Adrenal gland (tissue), 12 donors: ENCODE data around the gene GPR157. TPM values are rescaled to one million over a fixed set of nuclear protein-coding genes. Genes with fewer than 3 reads are reported as not detected.

Experiments used
- DNase-seq, 7 donors: peaks; one replicate each; pipeline ENCODE4 v3.0.0-alpha.2; 2019 to 2020
- H3K27ac ChIP-seq, 5 donors: fragments of 200-600 bp; sonication (generic) in 4 of 5; 1 replicate in 3 of 5; 2 replicates in 2 of 5; pipeline versions ENCODE4 v1.5.1 to v1.8.0; 2016 to 2020; ENCODE audit warnings: mild to moderate bottlenecking in 1 of 5
- H3K27me3 ChIP-seq: fragments of 200-600 bp; 2 replicates; pipeline ENCODE4 v1.8.0; 2021
- H3K36me3 ChIP-seq, 2 donors: fragments of 200-600 bp; replicated peaks in 1 of 2; 1 replicate in 1 of 2; 2 replicates in 1 of 2; pipeline versions ENCODE4 v1.5.1 to v1.8.0; 2018 to 2022
- H3K4me1 ChIP-seq, 2 donors: fragments of 200-600 bp; replicated peaks in 1 of 2; 1 replicate in 1 of 2; 2 replicates in 1 of 2; pipeline versions ENCODE4 v1.5.1 to v1.8.0; 2018 to 2021
- H3K4me3 ChIP-seq, 4 donors: fragments of 200-600 bp; sonication (generic) in 3 of 4; one replicate each; pipeline ENCODE4 v1.5.1; 2016 to 2018
- H3K9me3 ChIP-seq, 3 donors: fragments of 200-600 bp; sonication (generic) in 1 of 3; replicated peaks in 1 of 3; 1 replicate in 2 of 3; 2 replicates in 1 of 3; pipeline versions ENCODE4 v1.5.1 to v1.8.0; 2016 to 2021
- CTCF ChIP-seq, 6 experiments: fragments of 450-650 bp in 4 of 6; fragments of 200-600 bp in 2 of 6; sonication (generic) in 1 of 6; IDR thresholded peaks; 1 replicate in 5 of 6; 2 replicates in 1 of 6; pipeline versions ENCODE4 v1.5.1 to v1.8.0; 2016 to 2021; ENCODE audit warnings: antibody characterized with exemption in 6 of 6, mild to moderate bottlenecking in 2 of 6, moderate library complexity in 1 of 6
- POLR2A ChIP-seq, 2 donors: fragments of 450-650 bp; IDR thresholded peaks; one replicate each; pipeline ENCODE4 v1.6.1; 2017; ENCODE audit warnings: antibody characterized with exemption in 2 of 2, mild to moderate bottlenecking in 2 of 2, moderate library complexity in 1 of 2
- WGBS, 4 donors: extraction: QIAGEN DNeasy Blood & Tissue Kit in 2 of 4; methylation state at CpG; one replicate each; pipeline versions ENCODE4 v1.1.5 to v1.1.7; 2013 to 2017; 5-methylcytosine and 5-hydroxymethylcytosine counted together
- intact Hi-C, 2 donors: fragments of 100-400 bp; cut with DNase I; formaldehyde crosslinking; loops; one replicate each; pipeline versions ENCODE4 v1.14.1 to v1.15.0; 2022 to 2023
- polyA plus RNA-seq, 3 donors: library from polyadenylated mRNA; stranded (reverse); fragments of 200-250 nt in 2 of 3; fragments of 350-450 nt in 1 of 3; fragmentation: Illumina TruSeq in 1 of 3; extraction: RNeasy Lipid Tissue Mini Kit (QIAGEN cat#74804) in 1 of 3; gene quantifications; one replicate each; pipeline ENCODE4 v1.2.3, GENCODE V29; 2013 to 2014
- total RNA-seq, 9 donors: library from RNA; depleted of rRNA in 4 of 9; stranded (reverse); fragments of >200 nt in 4 of 9; fragments of 120-200 nt in 1 of 9; fragmentation: NEBNext Ultra II Directional in 1 of 9; extraction: Animal tissue kit (Norgen Biotek cat#: 25700) in 1 of 9; gene quantifications; one replicate each; pipeline versions ENCODE4 v1.1.0 to v1.2.4, GENCODE V29; 2013 to 2023
- donor health status: healthy with polysubstance abuse.
- donor health status: Bipolar disorder and iron deficiency.
- donor health status: DM: yes; HTN: yes; CAD: no.
- donor health status: DM: no; HTN: no; CAD: no.
- donor health status: DM: no; HTN: no; CAD: no.
- donor health status: DM: yes; HTN: yes; CAD: no.

Gene GPR157
- total and polyA plus RNA-seq, 12 donors = 2.0 to 16.8 (median 7.5) TPM

GRCh38 chr1:9143250-9143649, 14.3 kb upstream of the GPR157 start:
- Histone ChIP-seq H3K4me3 (no peak overlapping the region), H3K4me1 (no peaks in the 10 kb centered on the region)
- intact Hi-C loops = no loop called here

GRCh38 chr1:9139930-9140329, 11.0 kb upstream of the GPR157 start:
- DNase-seq = no peak
- H3K27me3 ChIP-seq = no peaks in the 10 kb centered on the region
- H3K4me1 ChIP-seq = no peaks in the 10 kb centered on the region
- H3K36me3 ChIP-seq = no peaks in the 10 kb centered on the region
- no peak overlapping the region for H3K27ac ChIP-seq
- H3K4me3 ChIP-seq = no peak overlapping the region
- H3K9me3 ChIP-seq = no peaks in the 10 kb centered on the region
- TF ChIP-seq POLR2A (IDR thresholded peaks at IDR 0.05) = no peak
- no peak for TF ChIP-seq CTCF (IDR thresholded peaks at IDR 0.05)
- intact Hi-C loops = no loop called here
- WGBS, 4 donors = 86 to 94% (median 92%) methylated on average over 2 of the region's 2 CpGs

More at GRCh38 chr1:9143250-9143649, 14.3 kb upstream of the GPR157 start:
- no peaks in the 10 kb centered on the region for H3K27me3 ChIP-seq
- peak overlapping the region in 3 of 5 donors; percentile 57 to 72 (median 65) for H3K27ac ChIP-seq
- DNase-seq = peak; percentile 47 to 88 (median 78)
- WGBS, 4 donors = 51 to 68% (median 64%) methylated on average over 6 to 7 of the region's 7 CpGs
- no peaks in the 10 kb centered on the region for H3K36me3 ChIP-seq
- no peaks in the 10 kb centered on the region for H3K9me3 ChIP-seq
- no peak for TF ChIP-seq POLR2A (IDR thresholded peaks at IDR 0.05)
- TF ChIP-seq CTCF (IDR thresholded peaks at IDR 0.05) = no peak

GRCh38 chr1:9136932-9137331, 8.0 kb upstream of the GPR157 start:
- Histone ChIP-seq H3K9me3 (no peaks in the 10 kb centered on the region), H3K4me3 (no peak overlapping the region), H3K36me3 (no peaks in the 10 kb centered on the region), H3K27ac (no peak overlapping the region), H3K4me1 (no peaks in the 10 kb centered on the region), H3K27me3 (no peaks in the 10 kb centered on the region)
- 85 to 90% (median 87%) methylated on average over 8 of the region's 8 CpGs for WGBS, 4 donors
- no peak for DNase-seq
- no peak for TF ChIP-seq CTCF (IDR thresholded peaks at IDR 0.05)
- TF ChIP-seq POLR2A (IDR thresholded peaks at IDR 0.05) = no peak
- intact Hi-C loops = no loop called here

- Histone ChIP-seq H3K27me3 (no peaks in the 10 kb centered on the region), H3K4me3 (no peak overlapping the region), H3K4me1 (no peaks in the 10 kb centered on the region), H3K9me3 (no peaks in the 10 kb centered on the region), H3K27ac (no peak overlapping the region), H3K36me3 (no peaks in the 10 kb centered on the region)
- 71 to 80% (median 78%) methylated on average over 8 to 10 of the region's 10 CpGs for WGBS, 4 donors
- TF ChIP-seq CTCF (IDR thresholded peaks at IDR 0.05) (no peak), POLR2A (IDR thresholded peaks at IDR 0.05) (no peak)
- no peak for DNase-seq
- intact Hi-C loops = no loop called here
These were observed 6.4 kb upstream of the GPR157 start for GRCh38 chr1:9135073-9135836.
